GM18498 (cell line): ENCODE measurements around the gene TRAP1.
"Not testable (repeated sequence)": the region's sequence is repeated elsewhere in the genome, so short reads cannot be mapped to it uniquely, and the experiment has no call there.

Experiments used
- ATAC-seq: cut with Tn5 transposase; IDR thresholded peaks from one replicate; pipeline ENCODE4 v1.9.1; 2021; ENCODE audit warnings: mild to moderate bottlenecking, moderate library complexity; ENCODE audit not compliant: unreplicated experiment

Gene TRAP1

GRCh38 chr16:3674513-3675295, 42.6 kb downstream of the TRAP1 start:
- ATAC-seq, result no peak

GRCh38 chr16:3673676-3674377, 43.5 kb downstream of the TRAP1 start:
- ATAC-seq, result no peak

DNA sequence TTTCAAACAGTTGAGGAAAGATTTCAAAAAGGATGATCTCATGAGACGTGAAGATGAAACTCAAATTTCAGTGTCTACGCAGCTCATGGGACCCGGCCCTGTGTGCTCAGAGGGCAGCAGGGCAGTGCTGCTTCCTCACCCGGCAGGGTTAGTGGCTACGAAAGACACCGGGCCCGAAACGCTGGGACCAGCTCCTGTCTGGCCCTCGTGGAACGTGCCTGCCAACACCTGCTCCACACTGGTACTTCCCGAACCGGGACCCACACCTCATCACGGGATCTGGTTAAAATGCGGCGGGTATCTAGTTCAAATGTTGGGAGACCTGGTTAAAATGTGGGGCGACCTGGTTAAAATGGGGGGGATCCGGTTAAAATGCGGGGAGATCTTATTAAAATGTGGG, 44.1 kb downstream of the TRAP1 start:
- no peak for ATAC-seq

DNA sequence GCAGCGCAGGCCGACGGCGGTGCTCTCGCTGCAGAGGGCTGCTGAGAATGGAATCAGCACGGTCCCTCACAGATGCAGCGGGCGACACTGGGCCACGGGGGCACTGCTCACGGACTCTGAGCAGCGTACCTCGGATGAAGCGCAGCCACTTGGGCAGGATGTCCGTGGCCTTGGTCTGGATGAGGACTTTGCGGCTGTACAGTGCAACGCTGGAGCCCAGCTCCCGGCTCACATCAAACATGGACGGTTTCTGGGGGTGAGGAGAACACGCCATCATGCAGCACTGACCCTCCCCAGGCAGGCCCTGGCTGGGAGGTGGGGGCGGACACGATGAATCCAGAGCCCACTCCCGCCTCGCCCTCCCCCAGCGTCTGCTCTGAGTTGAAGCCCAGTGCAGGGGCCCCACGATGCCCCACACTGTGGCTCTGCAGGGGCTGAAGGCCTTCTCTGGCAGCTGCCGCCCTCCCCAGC, 44.7 kb downstream of the TRAP1 start:
- no peak for ATAC-seq

DNA sequence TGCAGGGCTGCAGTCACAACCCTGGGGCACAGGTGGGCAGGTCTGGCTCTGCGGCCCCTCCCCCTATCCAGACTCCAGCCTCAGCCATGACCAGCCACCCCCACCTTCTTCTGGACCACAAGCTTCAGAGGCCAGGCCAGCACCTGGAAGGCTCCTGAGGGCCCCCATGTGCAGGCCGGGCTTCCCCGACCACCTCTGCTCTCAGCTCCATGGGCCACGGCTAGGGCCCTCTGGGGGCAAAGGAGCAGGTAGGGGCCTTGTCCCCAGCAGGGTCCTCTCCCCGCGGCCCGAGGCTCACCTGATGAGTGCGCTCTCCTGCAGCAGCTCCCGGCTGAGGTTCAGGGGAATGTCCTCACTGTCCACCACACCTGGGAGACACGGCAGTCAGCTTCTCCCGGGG, 45.9 kb downstream of the TRAP1 start:
- ATAC-seq, result no peak

DNA sequence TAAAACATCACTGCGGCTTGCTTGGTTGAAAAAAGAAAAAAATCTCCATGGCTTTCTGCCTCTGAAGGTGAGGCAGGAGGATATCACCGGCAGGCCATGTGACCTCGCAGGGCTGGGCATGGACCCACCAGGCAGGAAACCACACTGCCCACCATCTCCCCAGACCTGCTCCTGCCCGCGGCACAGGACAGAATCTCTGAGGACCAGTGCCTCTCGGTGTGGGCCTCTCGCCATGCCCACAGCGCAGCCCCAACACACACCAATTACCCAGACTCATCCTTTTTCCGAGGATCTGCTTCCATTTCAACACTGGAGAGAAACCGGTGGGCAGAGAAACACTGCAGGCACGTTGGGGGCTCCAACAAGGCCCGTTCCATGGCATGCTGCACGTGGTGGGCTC, 46.6 kb downstream of the TRAP1 start:
- no peak for ATAC-seq

- no peak for ATAC-seq
Measured at GRCh38 chr16:3669082-3669481, 48.2 kb downstream of the TRAP1 start.

DNA sequence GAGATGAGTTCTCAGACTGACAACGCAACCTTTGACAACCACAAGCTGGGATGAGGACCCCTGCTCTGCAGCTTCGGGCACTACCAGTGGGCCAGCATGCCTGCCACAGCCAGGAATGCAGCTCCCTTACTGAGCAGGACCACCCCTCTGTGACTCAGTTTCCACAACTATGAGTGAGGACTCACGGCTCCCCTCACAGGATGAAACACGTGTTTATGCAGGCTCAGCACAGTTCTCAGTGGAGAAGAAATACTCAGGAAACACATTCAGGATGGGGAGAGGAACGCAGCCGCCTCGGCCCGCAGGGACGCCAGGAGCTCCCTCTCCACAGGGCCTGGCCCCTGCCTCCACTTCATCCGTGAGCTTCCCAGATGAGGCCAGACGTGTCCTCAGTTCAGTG, 48.7 kb downstream of the TRAP1 start:
- no peak for ATAC-seq

DNA sequence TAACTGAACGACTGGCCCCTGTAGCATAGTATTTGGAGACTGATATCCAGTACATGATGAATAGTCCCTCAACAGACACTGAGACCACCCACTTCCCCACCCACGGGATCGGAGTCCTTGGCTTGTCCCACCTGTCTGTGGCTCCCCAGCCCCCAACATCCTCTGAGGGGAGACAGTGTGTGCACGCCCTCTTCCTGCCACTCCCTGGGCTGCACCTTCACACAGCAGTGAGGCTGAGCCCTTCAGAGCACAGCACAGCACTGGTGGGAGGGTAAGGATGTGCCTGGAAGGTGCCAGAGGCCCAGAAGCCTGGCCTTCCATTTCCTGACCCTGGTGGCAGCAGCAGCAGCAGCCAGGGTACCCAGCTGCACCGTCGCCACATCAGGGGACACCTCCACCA, 51.8 kb downstream of the TRAP1 start:
- no peak for ATAC-seq

GRCh38 chr16:3664187-3664896, 53.0 kb downstream of the TRAP1 start:
- no peak for ATAC-seq

- ATAC-seq, result no peak
Measured at GRCh38 chr16:3662601-3663000, 54.7 kb downstream of the TRAP1 start.

DNA sequence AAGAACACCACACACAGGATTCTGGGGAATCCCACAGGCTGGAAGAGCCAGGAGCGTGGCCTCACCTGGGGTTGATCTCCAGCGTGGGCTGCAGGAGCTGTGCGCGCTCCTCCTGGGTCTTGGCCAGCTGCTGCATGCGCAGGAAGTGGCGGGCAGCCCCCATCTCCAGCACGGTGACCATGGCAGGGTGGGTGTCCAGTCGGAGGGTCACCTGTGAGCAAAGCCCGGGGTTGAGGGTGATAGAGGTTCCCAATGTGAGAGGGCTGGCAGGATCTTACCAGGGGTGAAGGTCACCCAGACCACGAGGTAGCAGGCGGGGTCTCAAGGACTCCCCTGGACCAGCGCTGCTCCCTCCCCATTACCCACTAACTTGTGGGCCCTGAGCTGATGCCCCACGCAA, 55.4 kb downstream of the TRAP1 start:
- no peak for ATAC-seq

- no peak for ATAC-seq
Measured at GRCh38 chr16:3661311-3661710, 56.0 kb downstream of the TRAP1 start.

- ATAC-seq, result no peak
Measured at GRCh38 chr16:3659251-3659650, 58.1 kb downstream of the TRAP1 start.

DNA sequence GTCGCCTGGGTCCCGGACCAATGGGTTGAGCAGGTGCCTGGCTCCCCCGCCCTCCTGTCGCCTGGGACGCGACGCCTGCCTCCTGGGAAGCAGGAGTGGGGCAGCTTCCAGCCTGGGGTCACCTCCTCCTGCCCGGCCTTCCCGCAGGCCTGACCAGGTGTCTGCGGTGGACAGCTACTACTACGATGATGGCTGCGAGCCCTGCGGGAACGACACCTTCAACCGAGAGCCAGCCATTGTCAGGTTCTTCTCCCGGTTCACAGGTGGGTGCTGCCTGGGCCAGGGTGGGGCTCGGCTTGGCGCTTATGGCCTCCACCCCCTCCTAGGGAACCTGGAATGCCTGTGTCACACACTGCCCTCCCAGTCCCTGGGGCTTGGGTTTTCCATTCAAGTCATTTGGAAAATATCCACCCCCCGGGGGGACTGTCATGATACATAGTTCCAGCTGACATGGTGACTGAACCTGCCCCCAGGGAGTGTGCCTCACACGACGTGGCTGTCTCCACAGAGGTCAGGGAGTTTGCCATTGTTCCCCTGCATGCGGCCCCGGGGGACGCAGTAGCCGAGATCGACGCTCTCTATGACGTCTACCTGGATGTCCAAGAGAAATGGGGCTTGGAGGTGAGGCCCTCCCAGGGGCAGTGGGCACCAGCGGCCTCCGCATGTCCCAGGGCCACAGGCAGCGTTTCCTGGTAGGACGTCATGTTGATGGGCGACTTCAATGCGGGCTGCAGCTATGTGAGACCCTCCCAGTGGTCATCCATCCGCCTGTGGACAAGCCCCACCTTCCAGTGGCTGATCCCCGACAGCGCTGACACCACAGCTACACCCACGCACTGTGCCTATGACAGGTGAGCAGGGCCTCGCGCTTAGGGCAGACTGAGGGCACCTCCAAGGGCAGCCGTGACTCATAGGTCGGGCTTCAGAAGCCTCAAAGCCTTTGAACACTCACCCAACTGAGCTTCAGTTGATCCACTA, 60.5 kb downstream of the TRAP1 start:
- no peak for ATAC-seq

DNA sequence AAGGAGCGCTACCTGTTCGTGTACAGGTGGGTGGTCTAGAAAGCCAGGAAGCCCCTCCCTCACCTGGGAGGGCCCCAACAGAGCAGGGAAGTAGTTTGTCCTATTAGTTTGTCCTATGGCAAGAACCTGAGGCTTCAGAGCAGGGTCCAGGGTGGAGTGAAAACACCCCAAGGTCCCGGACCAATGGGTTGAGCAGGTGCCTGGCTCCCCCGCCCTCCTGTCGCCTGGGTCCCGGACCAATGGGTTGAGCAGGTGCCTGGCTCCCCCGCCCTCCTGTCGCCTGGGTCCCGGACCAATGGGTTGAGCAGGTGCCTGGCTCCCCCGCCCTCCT, 61.2 kb downstream of the TRAP1 start:
- ATAC-seq, result not testable (repeated sequence)

DNA sequence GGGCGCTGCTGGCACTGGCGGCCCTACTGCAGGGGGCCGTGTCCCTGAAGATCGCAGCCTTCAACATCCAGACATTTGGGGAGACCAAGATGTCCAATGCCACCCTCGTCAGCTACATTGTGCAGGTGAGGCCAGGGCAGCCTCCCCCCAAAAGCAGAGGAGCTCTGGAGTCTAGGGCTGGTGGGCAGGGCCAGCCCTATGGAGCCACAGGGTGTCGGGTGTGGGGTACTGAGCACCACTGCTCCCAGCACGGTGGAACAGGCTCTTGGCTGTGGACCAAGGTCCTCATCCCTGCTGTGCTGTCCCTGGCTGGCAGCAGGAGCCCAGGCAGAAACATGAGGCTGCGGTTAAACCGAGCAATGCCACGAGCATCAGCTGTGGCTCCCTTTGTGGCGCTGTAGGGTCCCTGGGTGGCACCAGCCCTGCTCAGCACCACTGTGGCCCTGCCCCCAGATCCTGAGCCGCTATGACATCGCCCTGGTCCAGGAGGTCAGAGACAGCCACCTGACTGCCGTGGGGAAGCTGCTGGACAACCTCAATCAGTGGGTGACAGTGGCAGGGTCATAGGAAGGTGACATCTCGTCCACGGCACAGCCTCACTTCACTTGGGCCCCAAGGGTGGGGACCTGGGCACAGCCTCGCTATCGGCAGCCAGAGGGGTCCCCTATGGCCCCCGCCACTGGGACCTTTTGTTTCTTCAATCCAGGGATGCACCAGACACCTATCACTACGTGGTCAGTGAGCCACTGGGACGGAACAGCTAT, 61.7 kb downstream of the TRAP1 start:
- ATAC-seq, result no peak

- no peak for ATAC-seq
Measured at GRCh38 chr16:3655030-3655395, 62.3 kb downstream of the TRAP1 start.

DNA sequence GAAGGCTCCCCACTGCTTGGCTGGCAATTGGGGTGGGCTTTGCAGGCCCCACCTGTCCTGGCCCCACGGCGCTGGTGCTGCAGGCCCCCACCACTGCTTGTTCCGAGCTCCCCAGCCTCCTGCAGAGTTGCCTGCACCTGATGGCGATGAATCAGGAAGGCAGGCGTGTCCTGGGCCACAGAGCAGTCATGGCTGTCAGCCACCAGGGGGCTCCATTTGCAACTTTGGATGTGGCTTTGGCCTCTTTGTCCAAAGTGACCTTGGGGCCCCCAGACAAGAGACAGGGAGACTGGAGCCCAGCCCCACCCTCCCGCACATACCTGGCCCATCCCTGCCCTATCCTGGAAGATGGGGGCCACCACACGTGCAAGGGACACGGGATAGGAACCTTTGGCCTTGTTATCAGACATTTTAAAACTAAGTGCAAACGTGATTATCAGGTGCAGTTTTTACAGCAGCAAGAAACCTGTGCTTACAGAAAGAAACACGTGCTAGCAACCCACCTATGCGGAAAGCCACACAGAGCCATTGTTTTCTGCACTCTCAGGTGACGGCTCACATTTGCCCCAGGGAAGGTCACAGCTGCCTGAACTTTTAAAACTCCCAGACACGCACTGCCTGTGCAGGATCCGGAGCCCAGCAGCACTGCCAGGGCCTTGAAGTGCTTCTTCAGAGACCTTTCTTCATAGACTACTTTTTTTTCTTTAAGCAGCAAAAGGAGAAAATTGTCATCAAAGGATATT, 62.9 kb downstream of the TRAP1 start, which contains the start of gene DNASE1:
Gene DNASE1, plus strand, starts transcription at position 443 of the 743 bp plus-strand sequence. CDS start 683 bp downstream, outside the sequence.
- ATAC-seq, result no peak
